SU-DHL-6 (cell line): ENCODE measurements around the gene ADAM8.

Experiments used
- H2AFZ ChIP-seq: fragments of 200-600 bp; sonication (generic); 2 replicates; pipeline ENCODE4 v1.6.1; 2014; ENCODE audit warnings: low read depth, mild to moderate bottlenecking, moderate library complexity, mixed read lengths, antibody characterized with exemption, low read length; ENCODE audit not compliant: severe bottlenecking
- H3F3A ChIP-seq: fragments of 200-600 bp; shearing (Covaris generic); 2 replicates; pipeline ENCODE4 v1.6.0; 2016; ENCODE audit warnings: antibody characterized with exemption, mild to moderate bottlenecking; ENCODE audit not compliant: insufficient read depth
- H3K27ac ChIP-seq: fragments of 200-600 bp; sonication (generic); 2 replicates; pipeline ENCODE4 v1.5.1; 2016; ENCODE audit warnings: low read depth, mild to moderate bottlenecking, low read length, moderate library complexity, mixed read lengths
- H3K27me3 ChIP-seq: fragments of 200-600 bp; sonication (generic), shearing (Covaris generic); 2 replicates; pipeline ENCODE4 v1.6.0; 2014; ENCODE audit warnings: mild to moderate bottlenecking, low read length
- H3K36me3 ChIP-seq: fragments of 200-600 bp; sonication (generic); 2 replicates; pipeline ENCODE4 v1.6.1; 2014; ENCODE audit warnings: mild to moderate bottlenecking, low read length, mixed read lengths
- H3K4me2 ChIP-seq: fragments of 300-600, 200-600 bp; shearing (Covaris generic), sonication (generic); 2 replicates; pipeline ENCODE4 v1.6.0; 2014; ENCODE audit warnings: low read length, low read depth, mild to moderate bottlenecking; ENCODE audit not compliant: poor library complexity, severe bottlenecking
- H3K4me3 ChIP-seq: fragments of 200-600 bp; sonication (generic); 2 replicates; pipeline ENCODE4 v1.5.1; 2014; ENCODE audit warnings: antibody characterized with exemption, low read length, mild to moderate bottlenecking, mixed read lengths; ENCODE audit not compliant: insufficient read depth, poor library complexity, severe bottlenecking
- H3K79me2 ChIP-seq: fragments of 200-600 bp; sonication (generic); 2 replicates; pipeline ENCODE4 v1.6.1; 2014; ENCODE audit warnings: mild to moderate bottlenecking, low read length, moderate library complexity; ENCODE audit not compliant: insufficient read depth
- H3K9ac ChIP-seq: fragments of 200-600 bp; sonication (generic); 2 replicates; pipeline ENCODE4 v1.7.0; 2014; ENCODE audit warnings: mild to moderate bottlenecking, low read length
- H3K9me2 ChIP-seq: fragments of 200-600 bp; sonication (generic); replicated peaks from 2 replicates; pipeline ENCODE4 v1.6.1; 2014; ENCODE audit warnings: low read length; ENCODE audit not compliant: insufficient read depth
- H3K9me3 ChIP-seq: fragments of 200-600 bp; sonication (generic); 2 replicates; pipeline ENCODE4 v1.6.1; 2014; ENCODE audit warnings: low read length, mixed read lengths; ENCODE audit not compliant: insufficient read depth
- H4K20me1 ChIP-seq: fragments of 200-600 bp; sonication (generic); 2 replicates; pipeline ENCODE4 v1.6.1; 2014; ENCODE audit warnings: low read depth, mild to moderate bottlenecking, antibody characterized with exemption, low read length, moderate library complexity, mixed read lengths
- EZH2phosphoT487 ChIP-seq: fragments of 200-600 bp; sonication (generic), shearing (Covaris generic); conservative IDR thresholded peaks from 2 replicates; pipeline ENCODE4 v1.6.1; 2018; ENCODE audit warnings: mild to moderate bottlenecking, antibody characterized with exemption, low read length, moderate library complexity, mixed read lengths
- TF ChIP-seq, protein P1 (sequence below): fragments of 200-600 bp; sonication (generic); IDR thresholded peaks from one replicate; pipeline ENCODE4 v1.5.1; 2017; ENCODE audit warnings: antibody characterized with exemption, mild to moderate bottlenecking, low read length, moderate library complexity; ENCODE audit not compliant: insufficient read depth, poor library complexity, severe bottlenecking

ADAM8 gene

DNA sequence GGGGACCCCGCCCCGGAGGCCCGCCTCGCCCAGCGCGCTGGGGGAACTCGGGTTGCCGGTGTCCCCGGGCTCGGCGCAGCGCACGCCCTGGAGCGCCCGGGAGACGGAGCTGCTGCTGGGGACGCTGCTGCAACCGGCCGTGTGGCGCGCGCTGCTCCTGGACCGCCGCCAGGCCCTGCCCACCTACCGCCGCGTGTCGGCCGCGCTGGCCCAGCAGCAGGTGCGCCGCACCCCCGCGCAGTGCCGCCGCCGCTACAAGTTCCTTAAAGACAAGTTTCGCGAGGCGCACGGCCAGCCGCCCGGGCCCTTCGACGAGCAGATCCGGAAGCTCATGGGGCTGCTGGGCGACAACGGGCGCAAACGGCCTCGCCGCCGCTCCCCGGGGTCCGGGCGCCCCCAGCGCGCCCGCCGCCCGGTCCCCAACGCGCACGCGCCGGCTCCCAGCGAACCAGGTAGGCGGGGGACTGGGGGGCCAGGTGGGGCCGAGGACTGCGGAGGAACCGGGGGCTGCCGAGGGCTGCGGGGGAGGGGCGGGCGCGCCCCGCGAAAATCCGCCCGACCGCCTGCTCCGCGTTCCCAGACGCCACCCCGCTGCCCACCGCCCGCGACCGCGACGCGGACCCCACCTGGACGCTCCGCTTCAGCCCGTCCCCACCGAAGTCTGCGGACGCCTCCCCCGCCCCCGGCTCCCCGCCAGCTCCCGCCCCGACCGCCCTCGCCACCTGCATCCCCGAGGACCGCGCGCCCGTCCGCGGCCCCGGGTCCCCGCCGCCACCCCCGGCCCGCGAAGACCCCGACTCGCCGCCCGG lies 46.1 kb downstream of the ADAM8 start:
- no peak overlapping the region for H3K9ac ChIP-seq

DNA sequence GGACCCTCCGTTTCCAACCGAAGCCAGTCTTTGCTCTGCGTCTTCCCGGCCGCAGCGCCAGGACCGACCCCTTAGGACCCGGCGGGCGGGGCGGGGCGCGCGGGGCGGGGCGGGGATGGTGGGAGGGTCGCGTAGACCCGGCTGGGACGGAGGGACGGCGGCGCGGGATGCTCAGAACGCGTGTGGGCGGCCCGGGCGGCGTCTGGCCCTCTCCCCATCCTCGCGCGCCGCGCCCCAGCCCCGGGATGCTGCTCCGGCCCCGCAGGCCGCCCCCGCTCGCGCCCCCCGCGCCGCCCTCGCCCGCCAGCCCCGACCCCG lies 46.7 kb downstream of the ADAM8 start, which contains the start of gene UTF1:
Gene UTF1, plus strand, starts transcription at position 174 of the 318 bp plus-strand sequence. Its CDS starts 72 bp downstream, at position 246.
- Histone ChIP-seq H3K9me2 (no peaks in the 10 kb centered on the region), H3K27me3 (no peaks in the 10 kb centered on the region), H3K4me2 (no peak within 1 kb of the TSS), H4K20me1 (no peaks in the 10 kb centered on the region), H2AFZ (no peak within 1 kb of the TSS), H3K9me3 (no peaks in the 10 kb centered on the region), H3K9ac (no peak within 1 kb of the TSS), H3K4me3 (no peak within 1 kb of the TSS), H3K79me2 (no peaks in the 10 kb centered on the region), H3K27ac (no peak within 1 kb of the TSS), H3K36me3 (no peaks in the 10 kb centered on the region), H3F3A (no peaks in the 10 kb centered on the region)
- TF ChIP-seq, protein P1, sequence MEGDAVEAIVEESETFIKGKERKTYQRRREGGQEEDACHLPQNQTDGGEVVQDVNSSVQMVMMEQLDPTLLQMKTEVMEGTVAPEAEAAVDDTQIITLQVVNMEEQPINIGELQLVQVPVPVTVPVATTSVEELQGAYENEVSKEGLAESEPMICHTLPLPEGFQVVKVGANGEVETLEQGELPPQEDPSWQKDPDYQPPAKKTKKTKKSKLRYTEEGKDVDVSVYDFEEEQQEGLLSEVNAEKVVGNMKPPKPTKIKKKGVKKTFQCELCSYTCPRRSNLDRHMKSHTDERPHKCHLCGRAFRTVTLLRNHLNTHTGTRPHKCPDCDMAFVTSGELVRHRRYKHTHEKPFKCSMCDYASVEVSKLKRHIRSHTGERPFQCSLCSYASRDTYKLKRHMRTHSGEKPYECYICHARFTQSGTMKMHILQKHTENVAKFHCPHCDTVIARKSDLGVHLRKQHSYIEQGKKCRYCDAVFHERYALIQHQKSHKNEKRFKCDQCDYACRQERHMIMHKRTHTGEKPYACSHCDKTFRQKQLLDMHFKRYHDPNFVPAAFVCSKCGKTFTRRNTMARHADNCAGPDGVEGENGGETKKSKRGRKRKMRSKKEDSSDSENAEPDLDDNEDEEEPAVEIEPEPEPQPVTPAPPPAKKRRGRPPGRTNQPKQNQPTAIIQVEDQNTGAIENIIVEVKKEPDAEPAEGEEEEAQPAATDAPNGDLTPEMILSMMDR, result no peak

More for the DNA sequence above, 46.1 kb downstream of the ADAM8 start:
- TF ChIP-seq, protein P1, result no peak
- TF ChIP-seq EZH2phosphoT487, result no peak
- Histone ChIP-seq H3K36me3 (no peaks in the 10 kb centered on the region), H3K4me3 (no peak overlapping the region), H2AFZ (no peak overlapping the region), H3K9me3 (no peaks in the 10 kb centered on the region), H3K27me3 (no peaks in the 10 kb centered on the region), H3K27ac (no peak overlapping the region), H4K20me1 (no peaks in the 10 kb centered on the region), H3K4me2 (no peak overlapping the region), H3F3A (no peaks in the 10 kb centered on the region), H3K9me2 (no peaks in the 10 kb centered on the region), H3K79me2 (no peaks in the 10 kb centered on the region)

DNA sequence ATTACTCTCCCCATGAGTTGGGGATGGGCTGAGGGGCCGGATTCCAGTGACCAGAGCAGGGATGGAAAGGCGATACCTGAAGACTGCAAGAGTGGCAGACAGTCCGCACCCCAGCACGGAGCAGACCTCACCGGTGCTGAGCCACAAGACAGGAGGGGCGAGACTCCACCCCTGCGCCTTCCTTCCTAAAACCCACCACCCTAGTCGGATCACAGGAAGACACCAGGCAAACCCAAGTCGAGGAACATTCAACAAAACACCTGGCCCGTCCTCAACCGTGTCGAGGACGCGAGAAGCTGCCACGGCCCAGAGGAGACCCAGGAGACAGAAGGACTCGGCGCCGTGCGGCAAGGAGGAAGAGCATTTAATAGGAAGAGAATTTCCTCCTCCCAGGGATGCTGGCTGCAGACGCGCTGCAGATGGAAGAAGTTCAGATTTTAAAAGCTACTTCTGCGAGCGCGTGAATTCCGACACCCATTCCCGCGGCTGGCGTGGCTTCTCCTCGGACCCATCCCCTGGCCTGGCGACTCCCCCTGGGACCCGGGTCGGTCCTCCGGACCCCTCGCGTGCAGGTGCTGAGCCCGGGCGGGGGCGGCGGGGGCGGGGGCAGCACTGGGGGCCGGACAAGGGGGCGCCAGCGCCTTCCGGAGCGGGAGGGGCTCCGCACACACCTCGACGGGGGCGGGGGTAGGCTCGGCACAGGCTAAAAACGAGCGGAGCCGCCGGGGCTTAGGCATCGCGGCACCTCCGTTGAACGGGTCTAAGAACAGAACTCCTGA lies 47.2 kb downstream of the ADAM8 start:
- H2AFZ ChIP-seq, result no peak overlapping the region
- no peak overlapping the region for H3K4me3 ChIP-seq
- no peak overlapping the region for H3K4me2 ChIP-seq
- no peaks in the 10 kb centered on the region for H3K36me3 ChIP-seq
- TF ChIP-seq, protein P1, result no peak
- no peak for TF ChIP-seq EZH2phosphoT487
- no peaks in the 10 kb centered on the region for H4K20me1 ChIP-seq
- no peak overlapping the region for H3K27ac ChIP-seq
- no peaks in the 10 kb centered on the region for H3F3A ChIP-seq
- H3K79me2 ChIP-seq, result no peaks in the 10 kb centered on the region
- no peak overlapping the region for H3K9ac ChIP-seq
- no peaks in the 10 kb centered on the region for H3K27me3 ChIP-seq
- H3K9me3 ChIP-seq, result no peaks in the 10 kb centered on the region
- no peaks in the 10 kb centered on the region for H3K9me2 ChIP-seq
